ENCODE data around the gene SH3D19.

SH3D19 gene

DNA sequence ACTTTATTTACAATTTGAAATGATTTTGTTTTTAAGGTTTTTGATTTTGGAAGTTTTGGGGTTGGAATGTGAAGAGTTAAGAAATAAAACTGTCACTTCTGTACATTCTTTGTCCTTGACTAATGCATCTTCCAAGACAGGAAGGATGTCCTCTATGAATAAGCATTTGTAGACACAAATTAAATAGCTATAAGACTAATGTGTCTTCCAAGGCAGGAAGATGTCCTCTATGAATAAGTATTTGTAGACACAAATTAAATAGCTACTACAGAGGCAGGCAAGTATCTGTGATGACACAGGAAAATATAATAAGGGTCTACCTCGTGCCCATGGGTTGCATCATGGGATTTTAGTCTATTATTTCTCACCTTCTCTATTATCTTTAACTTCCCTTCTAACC is 33.9 kb downstream of the SH3D19 start:
- TF ChIP-seq TAF1 (IDR thresholded peaks at IDR 0.05; ENCODE audit: low read depth): no peak
- no peak for TF ChIP-seq REST (IDR thresholded peaks at IDR 0.05; ENCODE audit: low read depth)
- no peak for TF ChIP-seq ZBTB7A (IDR thresholded peaks at IDR 0.05; ENCODE audit: low read depth)
- TF ChIP-seq USF1 (IDR thresholded peaks at IDR 0.05): no peak
- no peak for TF ChIP-seq YY1 (IDR thresholded peaks at IDR 0.05; ENCODE audit: low read depth)
- no peak for TF ChIP-seq CREB1 (IDR thresholded peaks at IDR 0.05; ENCODE audit: low read depth)
- TF ChIP-seq MAX (IDR thresholded peaks at IDR 0.05): no peak

GRCh38 chr4:151287409-151287808 is 38.0 kb downstream of the SH3D19 start:
- TF ChIP-seq YY1 (IDR thresholded peaks at IDR 0.05; ENCODE audit: low read depth): no peak
- no peak for TF ChIP-seq RAD21 (IDR thresholded peaks at IDR 0.05; ENCODE audit: low read depth)
- TF ChIP-seq EP300 (IDR thresholded peaks at IDR 0.05; ENCODE audit: borderline replicate concordance): no peak
- no peak for TF ChIP-seq TCF12 (IDR thresholded peaks at IDR 0.05; ENCODE audit: low read depth)
- no peak for TF ChIP-seq ZBTB7A (IDR thresholded peaks at IDR 0.05; ENCODE audit: low read depth)
- TF ChIP-seq CEBPB (IDR thresholded peaks at IDR 0.05): no peak
- TF ChIP-seq EGR1 (IDR thresholded peaks at IDR 0.05): no peak
- TF ChIP-seq NFIC (IDR thresholded peaks at IDR 0.05): no peak
- TF ChIP-seq MAX (IDR thresholded peaks at IDR 0.05): no peak
- no peak for TF ChIP-seq REST (IDR thresholded peaks at IDR 0.05; ENCODE audit: low read depth)
- no peak for TF ChIP-seq CREB1 (IDR thresholded peaks at IDR 0.05; ENCODE audit: low read depth)
- no peak for TF ChIP-seq TAF1 (IDR thresholded peaks at IDR 0.05; ENCODE audit: low read depth)

GRCh38 chr4:151284534-151285245 is 40.7 kb downstream of the SH3D19 start:
- TF ChIP-seq FOXM1 (IDR thresholded peaks at IDR 0.05; ENCODE audit: borderline replicate concordance, low read depth): no peak
- TF ChIP-seq EGR1 (IDR thresholded peaks at IDR 0.05): no peak
- TF ChIP-seq MAX (IDR thresholded peaks at IDR 0.05): no peak
- TF ChIP-seq USF1 (IDR thresholded peaks at IDR 0.05): no peak
- TF ChIP-seq TEAD4 (IDR thresholded peaks at IDR 0.05): no peak
- TF ChIP-seq RAD21 (IDR thresholded peaks at IDR 0.05; ENCODE audit: low read depth): no peak
- TF ChIP-seq CEBPB (IDR thresholded peaks at IDR 0.05): no peak
- TF ChIP-seq NFIC (IDR thresholded peaks at IDR 0.05): no peak
- TF ChIP-seq TAF1 (IDR thresholded peaks at IDR 0.05; ENCODE audit: low read depth): no peak

DNA sequence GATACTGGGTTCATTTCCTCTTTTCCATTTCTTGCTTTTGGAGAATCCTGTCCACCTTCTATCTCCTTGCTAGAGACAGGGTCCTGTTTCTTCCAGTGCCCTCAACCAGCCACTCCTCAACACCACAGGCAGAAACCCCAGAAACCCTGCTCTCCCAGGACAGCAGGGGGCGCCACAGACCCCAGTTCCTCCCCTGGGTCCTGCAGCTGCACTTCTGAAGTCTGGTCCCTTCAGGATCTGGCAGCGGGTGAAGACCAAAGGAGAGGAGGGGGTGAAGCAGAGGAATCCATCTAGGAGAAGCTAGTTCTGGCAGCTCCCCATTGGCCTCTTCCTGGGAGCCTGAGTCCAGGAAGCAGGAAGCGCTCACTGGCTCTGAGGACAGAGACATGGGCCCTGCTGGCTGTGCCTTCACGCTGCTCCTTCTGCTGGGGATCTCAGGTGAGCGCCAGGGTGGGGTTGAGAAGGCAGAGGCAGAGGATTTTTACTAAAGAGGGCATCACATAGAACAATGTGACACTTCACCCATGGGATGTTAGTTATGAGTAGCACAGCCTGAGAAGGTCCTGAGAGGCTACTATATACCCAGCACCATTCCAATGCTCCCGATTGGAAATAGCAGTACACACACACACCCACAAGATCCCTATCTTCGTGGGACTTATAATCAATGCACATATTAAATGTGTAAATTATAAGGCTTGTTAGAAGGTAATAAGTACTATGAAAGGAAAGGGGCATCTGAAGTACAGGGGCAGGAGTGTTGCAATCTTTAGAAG is 48.4 kb downstream of the SH3D19 start, which contains the start of gene PRSS48:
Gene PRSS48 (plus strand): TSS at position 375 of the 776 bp plus-strand sequence. CDS start 12 bp downstream, at position 387.
- TF ChIP-seq REST (IDR thresholded peaks at IDR 0.05; ENCODE audit: low read depth): no peak
- no peak for TF ChIP-seq CREB1 (IDR thresholded peaks at IDR 0.05; ENCODE audit: low read depth)
- peak; percentile 89 for TF ChIP-seq RAD21 (IDR thresholded peaks at IDR 0.05; ENCODE audit: low read depth)
- TF ChIP-seq YY1 (IDR thresholded peaks at IDR 0.05; ENCODE audit: low read depth): no peak
- TF ChIP-seq MAX (IDR thresholded peaks at IDR 0.05): no peak
- no peak for TF ChIP-seq FOXM1 (IDR thresholded peaks at IDR 0.05; ENCODE audit: borderline replicate concordance, low read depth)
- no peak for TF ChIP-seq CEBPB (IDR thresholded peaks at IDR 0.05)

Measured in Ishikawa (cell line).